D721Med (cell line): ENCODE data around the gene SYTL3.
"Not testable (repeated sequence)": the region's sequence is repeated elsewhere in the genome, so short reads cannot be mapped to it uniquely, and the experiment has no call there.

ENCODE experiments used
- DNase-seq: peaks from one replicate; pipeline ENCODE4 v3.0.0; 2011; ENCODE audit warnings: low spot score; ENCODE audit not compliant: insufficient read length
- FAIRE-seq: peaks from 2 replicates; lab custom pipeline; 2011; peaks lifted over from hg19 to GRCh38; lab: Jason Lieb, UNC
- TF ChIP-seq, protein P1 (sequence below): IDR thresholded peaks from 2 replicates; pipeline ENCODE4 v1.5.1; 2012; ENCODE audit warnings: mild to moderate bottlenecking, control low read depth; ENCODE audit not compliant: insufficient read depth; ENCODE audit errors: missing control alignments

SYTL3 gene, protein sequence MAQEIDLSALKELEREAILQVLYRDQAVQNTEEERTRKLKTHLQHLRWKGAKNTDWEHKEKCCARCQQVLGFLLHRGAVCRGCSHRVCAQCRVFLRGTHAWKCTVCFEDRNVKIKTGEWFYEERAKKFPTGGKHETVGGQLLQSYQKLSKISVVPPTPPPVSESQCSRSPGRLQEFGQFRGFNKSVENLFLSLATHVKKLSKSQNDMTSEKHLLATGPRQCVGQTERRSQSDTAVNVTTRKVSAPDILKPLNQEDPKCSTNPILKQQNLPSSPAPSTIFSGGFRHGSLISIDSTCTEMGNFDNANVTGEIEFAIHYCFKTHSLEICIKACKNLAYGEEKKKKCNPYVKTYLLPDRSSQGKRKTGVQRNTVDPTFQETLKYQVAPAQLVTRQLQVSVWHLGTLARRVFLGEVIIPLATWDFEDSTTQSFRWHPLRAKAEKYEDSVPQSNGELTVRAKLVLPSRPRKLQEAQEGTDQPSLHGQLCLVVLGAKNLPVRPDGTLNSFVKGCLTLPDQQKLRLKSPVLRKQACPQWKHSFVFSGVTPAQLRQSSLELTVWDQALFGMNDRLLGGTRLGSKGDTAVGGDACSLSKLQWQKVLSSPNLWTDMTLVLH

DNA sequence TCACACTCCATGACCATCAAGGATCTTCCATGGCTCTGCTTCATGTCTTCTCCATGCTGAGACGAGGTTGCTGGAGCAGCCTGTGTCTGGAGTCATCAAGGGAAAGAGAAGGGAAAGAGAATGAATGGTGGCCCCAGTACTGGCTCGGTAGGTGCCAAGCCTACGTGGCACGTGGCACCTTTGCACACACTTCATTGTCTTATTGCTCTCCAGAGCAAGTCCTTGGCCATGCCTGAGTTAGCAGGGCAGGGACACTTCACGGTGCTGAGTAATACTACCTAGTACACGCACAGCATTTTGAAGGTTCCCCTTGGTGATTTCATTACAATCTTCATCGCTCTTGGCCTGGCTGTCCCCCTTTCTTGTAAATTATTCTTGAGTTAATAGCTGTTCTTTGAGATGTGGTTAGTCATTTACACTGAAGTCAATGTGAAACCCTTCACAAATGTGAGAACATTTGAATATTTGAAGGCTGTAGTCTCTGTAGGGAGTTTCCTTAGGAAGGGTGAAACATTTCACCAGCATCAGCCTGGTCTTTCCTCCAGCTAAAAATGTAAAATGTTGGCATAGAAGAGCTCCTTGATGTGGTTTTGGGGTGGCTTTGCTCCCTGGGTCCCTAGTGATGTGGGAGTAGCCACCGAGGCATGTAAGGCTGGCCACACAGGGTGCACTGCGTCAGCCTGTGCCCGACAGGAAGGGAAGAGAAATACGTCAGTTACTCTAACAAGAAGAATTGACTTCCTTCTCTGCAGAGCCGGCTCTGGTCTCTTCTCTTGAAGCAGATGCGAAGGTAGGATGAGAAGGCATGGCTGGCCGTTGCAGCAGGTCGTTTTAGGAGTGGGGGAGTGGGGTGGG, at the start of gene SYTL3:
Gene SYTL3, plus strand, starts transcription at position 766 of the 855 bp plus-strand sequence. CDS start 13,215 bp downstream, outside the sequence.
- TF ChIP-seq, protein P1, sequence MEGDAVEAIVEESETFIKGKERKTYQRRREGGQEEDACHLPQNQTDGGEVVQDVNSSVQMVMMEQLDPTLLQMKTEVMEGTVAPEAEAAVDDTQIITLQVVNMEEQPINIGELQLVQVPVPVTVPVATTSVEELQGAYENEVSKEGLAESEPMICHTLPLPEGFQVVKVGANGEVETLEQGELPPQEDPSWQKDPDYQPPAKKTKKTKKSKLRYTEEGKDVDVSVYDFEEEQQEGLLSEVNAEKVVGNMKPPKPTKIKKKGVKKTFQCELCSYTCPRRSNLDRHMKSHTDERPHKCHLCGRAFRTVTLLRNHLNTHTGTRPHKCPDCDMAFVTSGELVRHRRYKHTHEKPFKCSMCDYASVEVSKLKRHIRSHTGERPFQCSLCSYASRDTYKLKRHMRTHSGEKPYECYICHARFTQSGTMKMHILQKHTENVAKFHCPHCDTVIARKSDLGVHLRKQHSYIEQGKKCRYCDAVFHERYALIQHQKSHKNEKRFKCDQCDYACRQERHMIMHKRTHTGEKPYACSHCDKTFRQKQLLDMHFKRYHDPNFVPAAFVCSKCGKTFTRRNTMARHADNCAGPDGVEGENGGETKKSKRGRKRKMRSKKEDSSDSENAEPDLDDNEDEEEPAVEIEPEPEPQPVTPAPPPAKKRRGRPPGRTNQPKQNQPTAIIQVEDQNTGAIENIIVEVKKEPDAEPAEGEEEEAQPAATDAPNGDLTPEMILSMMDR: no peak
- FAIRE-seq (no peak), DNase-seq (no peak)

DNA sequence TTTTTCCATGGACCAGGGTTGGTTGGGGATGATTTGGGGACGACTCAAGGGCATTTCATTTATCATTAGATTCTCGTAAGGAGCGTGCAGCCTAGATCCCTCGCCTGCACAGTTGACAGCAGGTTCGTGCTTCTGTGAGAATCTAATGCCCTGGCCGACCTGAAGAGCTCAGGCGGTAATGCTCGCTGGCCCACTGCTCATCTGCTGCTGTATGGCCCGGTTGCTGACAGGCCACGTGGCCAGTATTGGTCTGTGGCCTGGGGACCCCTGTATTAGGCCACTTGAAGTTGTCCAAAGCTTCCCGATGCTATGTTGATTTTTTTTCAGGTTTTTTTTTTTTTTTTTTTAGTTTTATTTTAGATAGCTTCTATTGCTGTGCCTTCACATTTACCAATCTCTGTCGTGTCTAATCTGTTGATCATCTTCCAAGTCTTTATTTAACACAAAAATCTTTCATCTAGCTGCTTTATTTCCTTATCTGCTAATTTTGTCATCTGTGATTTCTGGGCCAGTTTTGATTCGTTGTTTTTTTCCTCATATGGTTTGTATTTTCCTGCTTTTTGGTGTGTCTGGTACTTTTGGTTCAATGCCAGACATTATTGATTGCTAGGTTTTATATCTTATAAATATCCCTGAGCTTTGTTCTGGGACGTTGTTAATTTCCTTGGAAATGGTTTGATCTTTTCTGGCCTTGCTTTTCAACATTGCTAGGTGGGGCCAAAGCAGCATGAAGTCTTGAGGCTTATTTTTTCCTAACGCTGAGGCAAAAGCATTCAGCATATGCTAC, 46.4 kb upstream of the SYTL3 start:
- FAIRE-seq (no peak), DNase-seq (no peak)
- TF ChIP-seq, protein P1: no peak

DNA sequence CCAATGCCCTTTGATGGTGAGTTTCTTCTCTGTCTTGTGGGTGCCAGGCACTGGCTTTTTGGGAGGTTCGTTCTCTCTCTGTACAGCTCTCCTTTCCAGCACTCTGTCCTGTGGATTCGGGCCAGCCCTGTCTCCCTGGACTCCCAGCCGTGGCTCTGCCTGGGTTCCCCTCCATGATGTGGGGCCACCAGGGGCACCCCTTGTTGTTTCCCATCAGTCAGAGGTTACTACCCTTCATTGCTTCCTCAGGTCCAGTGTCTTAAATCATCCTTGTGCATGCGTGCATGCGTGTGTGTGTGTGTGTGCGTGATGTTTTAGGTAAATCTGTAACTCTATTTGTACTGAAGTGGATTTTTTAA, 45.8 kb upstream of the SYTL3 start:
- TF ChIP-seq, protein P1: no peak

DNA sequence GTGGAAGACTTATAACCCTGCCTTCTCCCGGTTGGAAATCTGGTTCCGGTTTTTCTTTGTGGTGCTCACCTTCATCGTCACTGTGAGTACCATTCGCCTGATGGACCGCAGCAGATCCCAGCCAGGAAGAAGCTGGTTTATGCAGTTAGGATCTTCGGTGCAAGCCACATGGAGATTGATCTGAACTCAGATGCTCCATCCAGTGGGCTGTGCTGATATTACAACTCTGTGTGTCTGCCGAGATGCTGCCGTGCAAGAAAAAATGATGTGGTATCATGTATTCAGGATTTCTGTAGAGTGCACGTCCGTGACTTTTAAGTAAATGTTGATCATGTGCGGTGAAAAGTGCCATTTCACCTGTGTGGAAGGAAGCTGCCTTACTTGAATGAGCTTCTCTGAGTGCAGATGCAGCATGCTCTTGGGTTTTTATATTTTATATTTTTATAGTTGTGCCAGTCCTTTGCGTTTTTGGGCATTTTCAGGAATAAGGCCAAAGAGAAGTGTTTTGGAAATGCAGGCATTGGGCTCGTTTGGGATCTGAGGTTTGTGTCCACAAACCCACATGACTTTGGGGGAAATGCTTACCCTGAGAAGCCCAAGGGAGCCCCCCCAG, 44.5 kb upstream of the SYTL3 start:
- TF ChIP-seq, protein P1: peak; percentile 73
- FAIRE-seq: peak; percentile 97
- peak; percentile 84 for DNase-seq

More for the DNA sequence above, 45.8 kb upstream of the SYTL3 start:
- FAIRE-seq (no peak), DNase-seq (no peak)

DNA sequence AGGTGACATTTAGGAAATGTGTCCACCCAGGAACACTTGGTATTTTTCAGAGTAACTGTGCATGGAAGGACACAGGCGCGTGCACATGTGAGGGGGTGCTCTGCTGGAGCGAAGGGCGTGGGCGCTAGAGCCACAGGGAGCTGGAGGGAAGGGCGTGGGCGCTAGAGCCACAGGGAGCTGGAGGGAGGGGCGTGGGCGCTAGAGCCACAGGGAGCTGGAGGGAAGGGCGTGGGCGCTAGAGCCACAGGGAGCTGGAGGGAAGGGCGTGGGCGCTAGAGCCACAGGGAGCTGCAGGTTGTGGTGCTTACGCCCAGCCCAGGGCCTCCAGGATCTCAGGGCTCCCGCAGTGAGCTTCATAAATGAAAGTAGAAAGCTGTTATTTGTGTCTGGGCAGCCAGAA, 43.8 kb upstream of the SYTL3 start:
- FAIRE-seq, DNase-seq: not testable (repeated sequence)

DNA sequence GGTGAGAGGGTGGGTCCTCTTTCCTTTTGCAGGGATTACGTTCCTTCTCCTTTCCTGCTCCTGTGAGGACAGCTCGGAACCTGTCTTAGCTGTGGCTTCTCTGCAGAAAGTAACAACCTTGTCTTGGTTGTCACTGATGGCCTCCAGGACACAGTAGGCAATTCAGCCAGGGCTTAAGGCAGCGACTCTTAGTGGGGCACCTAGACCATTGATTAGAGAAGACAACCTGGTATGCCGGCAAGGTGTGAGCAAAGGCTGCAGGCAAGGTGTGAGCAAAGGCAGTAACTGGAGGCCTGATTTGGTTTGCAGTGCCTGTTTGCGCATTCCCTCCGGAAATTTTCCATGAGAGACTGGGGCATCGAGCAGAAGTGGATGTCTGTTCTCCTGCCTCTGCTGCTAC, 42.9 kb upstream of the SYTL3 start:
- TF ChIP-seq, protein P1: no peak
- FAIRE-seq (no peak), DNase-seq (no peak)
